ENCODE data around the gene BZW1.

GRCh38 chr2:200863782-200864175, 52.1 kb downstream of the BZW1 start:
- TF ChIP-seq POLR2AphosphoS5 (IDR thresholded peaks at IDR 0.05; ENCODE audit: low read depth, low read length), result no peak
- TF ChIP-seq YY1 (IDR thresholded peaks at IDR 0.05; ENCODE audit: extremely low read depth, insufficient replicate concordance, low read depth, low read length), result no peak
- TF ChIP-seq EZH2phosphoT487 (IDR thresholded peaks at IDR 0.05; ENCODE audit: borderline replicate concordance), result no peak
- no peak for TF ChIP-seq ZNF274 (IDR thresholded peaks at IDR 0.05; ENCODE audit: low read depth, low read length)
- no peak for TF ChIP-seq CTCF (IDR thresholded peaks at IDR 0.05 in 2 of 3, conservative IDR thresholded peaks at IDR 0.05 in 1 of 3; ENCODE audit: borderline replicate concordance in 1 of 3, insufficient read depth in 1 of 3, low read depth in 2 of 3, low read length in 2 of 3)
- no peak for TF ChIP-seq SIN3A (IDR thresholded peaks at IDR 0.05; ENCODE audit: low read depth)
- no peak for TF ChIP-seq POLR2A (IDR thresholded peaks at IDR 0.05; ENCODE audit: borderline replicate concordance, extremely low read depth, insufficient read depth, insufficient read length)
- no peak for TF ChIP-seq SP1 (IDR thresholded peaks at IDR 0.05; ENCODE audit: low read depth)
- TF ChIP-seq MAX (IDR thresholded peaks at IDR 0.05), result no peak
- TF ChIP-seq JUND (IDR thresholded peaks at IDR 0.05), result no peak
- no peak; the same call in 1 of the 2 replicates for TF ChIP-seq ZFX (IDR thresholded peaks at IDR 0.05)
- TF ChIP-seq CEBPB (IDR thresholded peaks at IDR 0.05; ENCODE audit: low read depth), result no peak
- TF ChIP-seq ELF1 (IDR thresholded peaks at IDR 0.05; ENCODE audit: borderline replicate concordance, low read depth), result no peak
